T-cell (primary cell): Measurements from ENCODE around the gene BTBD19. TPM values are rescaled to one million over a fixed set of nuclear protein-coding genes. Genes with fewer than 3 reads are reported as not detected.

Source experiments
- ATAC-seq, 4 experiments: fragments of 200-7000 bp in 3 of 4; fragments of 150-1000 bp in 1 of 4; cut with Tn5 transposase; replicated peaks in 1 of 4; 1 replicate in 3 of 4; 2 replicates in 1 of 4; pipeline ENCODE4 v1.10.0; 2021; ENCODE audit warnings: moderate library complexity in 3 of 4, mild to moderate bottlenecking in 2 of 4, moderate number of reproducible peaks in 1 of 4
- CTCF ChIA-PET, 2 donors: fragments of 300-600 bp; sonication (Branson Sonifier 250); formaldehyde crosslinking; loops; one replicate each; lab custom pipeline; 2022; ENCODE audit warnings: antibody characterized with exemption in 2 of 2; lab: Charles Lee
- POLR2A ChIA-PET, 2 donors: fragments of 300-600 bp; sonication (Branson Sonifier 250); formaldehyde crosslinking; loops; one replicate each; lab custom pipeline; 2022; ENCODE audit warnings: antibody characterized with exemption in 2 of 2; lab: Charles Lee
- DNase-seq, 35 experiments: peaks; one replicate each; pipeline versions ENCODE4 v3.0.0 to v3.0.0-alpha.2; 2013 to 2023
- H3K27ac ChIP-seq: one replicate; pipeline ENCODE4 v1.5.1; 2013; ENCODE audit warnings: low read length
- H3K27me3 ChIP-seq, 2 experiments: replicated peaks in 1 of 2; 1 replicate in 1 of 2; 2 replicates in 1 of 2; pipeline versions ENCODE4 v1.6.1 to v1.7.0; 2013; ENCODE audit warnings: low read length in 1 of 2, mixed read lengths in 1 of 2; ENCODE audit not compliant: control insufficient read depth in 2 of 2, insufficient read depth in 2 of 2; ENCODE audit errors: extremely low read depth in 1 of 2
- H3K36me3 ChIP-seq, 2 donors: 1 replicate in 1 of 2; 2 replicates in 1 of 2; pipeline versions ENCODE4 v1.6.1 to v1.7.0; 2013; ENCODE audit warnings: low read length in 1 of 2; ENCODE audit not compliant: control insufficient read depth in 2 of 2, insufficient read depth in 1 of 2; ENCODE audit errors: extremely low read depth in 1 of 2
- H3K4me1 ChIP-seq, 2 experiments: 1 replicate in 1 of 2; 2 replicates in 1 of 2; pipeline versions ENCODE4 v1.6.1 to v1.7.0; 2013; ENCODE audit warnings: low read length in 2 of 2, mixed read lengths in 1 of 2; ENCODE audit not compliant: insufficient read depth in 2 of 2, control insufficient read depth in 1 of 2; ENCODE audit errors: extremely low read depth in 1 of 2
- H3K4me3 ChIP-seq, 2 donors: 1 replicate in 1 of 2; 2 replicates in 1 of 2; pipeline versions ENCODE4 v1.5.1 to v1.7.0; 2013; ENCODE audit warnings: mild to moderate bottlenecking in 2 of 2, low read length in 1 of 2, moderate library complexity in 1 of 2; ENCODE audit not compliant: control insufficient read depth in 1 of 2; ENCODE audit errors: extremely low read depth in 1 of 2
- H3K9me3 ChIP-seq: 2 replicates; pipeline ENCODE4 v1.7.0; 2013
- H3K27ac Mint-ChIP-seq, 2 donors: one replicate each; pipeline ENCODE4 v1.8.0; 2020 to 2021; ENCODE audit warnings: mild to moderate bottlenecking in 2 of 2, mixed read lengths in 2 of 2
- H3K27me3 Mint-ChIP-seq, 2 donors: one replicate each; pipeline ENCODE4 v1.8.0; 2021 to 2022; ENCODE audit warnings: mixed read lengths in 2 of 2
- H3K36me3 Mint-ChIP-seq: one replicate; pipeline ENCODE4 v1.8.0; 2021; ENCODE audit warnings: mixed read lengths
- H3K4me1 Mint-ChIP-seq, 3 donors: one replicate each; pipeline ENCODE4 v1.8.0; 2020 to 2022; ENCODE audit warnings: mixed read lengths in 3 of 3, mild to moderate bottlenecking in 1 of 3
- H3K4me3 Mint-ChIP-seq, 3 donors: one replicate each; pipeline ENCODE4 v1.8.0; 2020 to 2022; ENCODE audit warnings: mild to moderate bottlenecking in 3 of 3, mixed read lengths in 3 of 3, moderate library complexity in 3 of 3
- H3K9me3 Mint-ChIP-seq, 3 donors: one replicate each; pipeline ENCODE4 v1.8.0; 2020 to 2022; ENCODE audit warnings: mixed read lengths in 3 of 3
- WGBS: methylation state at CpG from one replicate; pipeline ENCODE4 v1.1.5; 2013; ENCODE audit warnings: missing lambda C conversion rate; ENCODE audit not compliant: insufficient coverage; 5-methylcytosine and 5-hydroxymethylcytosine counted together
- total RNA-seq, 35 experiments: library from RNA in 6 of 35; stranded (reverse) in 6 of 35; fragments of 120-200 nt in 1 of 35; gene quantifications; one replicate each; pipeline versions ENCODE4 v1.2.1 to v1.2.4 and lab custom pipeline; 2013 to 2026

BTBD19 gene
- total RNA-seq, 5 donors from 2014 or later (not counting 1 experiment from before 2014, with no cell fraction given): 10.1 to 56.7 (median 11.5) TPM

DNA sequence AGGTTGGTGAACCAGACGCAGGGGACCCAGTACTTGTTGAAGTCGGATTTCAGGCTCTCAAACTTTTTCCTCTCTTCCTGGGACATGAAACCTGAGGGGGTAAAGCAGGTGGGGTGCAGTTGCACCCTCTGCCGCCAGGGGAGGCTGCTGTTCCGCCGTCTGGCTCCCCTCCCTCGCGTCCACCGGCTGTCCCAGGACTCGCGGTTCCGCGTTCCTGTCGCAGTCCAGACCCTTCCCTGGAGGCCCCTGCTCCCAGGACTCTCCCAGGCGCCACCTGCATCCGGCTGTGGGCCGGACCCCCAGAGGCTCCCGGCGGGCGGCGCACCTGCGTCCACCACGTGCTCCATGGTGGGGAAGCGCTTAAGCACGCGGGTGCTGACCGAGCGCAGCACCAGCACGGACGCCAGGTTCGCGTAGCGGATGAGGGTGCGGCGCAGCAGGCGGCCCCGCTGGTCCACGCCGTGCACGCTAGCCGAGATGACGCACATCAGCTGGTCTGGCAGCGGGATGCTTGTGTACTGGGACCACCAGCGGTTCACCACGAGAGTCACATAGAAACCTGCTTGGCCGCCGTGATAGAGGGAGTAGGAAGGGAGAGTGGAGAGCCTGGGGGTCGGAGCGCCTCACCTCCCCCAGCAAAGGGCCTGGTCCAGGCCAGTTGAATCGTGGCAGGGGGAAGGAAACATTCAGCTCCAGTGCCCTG, 22.0 kb upstream of the BTBD19 start:
- H3K9me3 Mint-ChIP-seq: no peaks in the 10 kb centered on the region
- DNase-seq (peak in 34 of 35 experiments; percentile 48 to 90 (median 70)), ATAC-seq (peak; percentile 71 to 78 (median 74))
- peak overlapping the region; percentile 60 for H3K27ac ChIP-seq
- CTCF ChIA-PET: interaction anchor here in 1 of 2 donors (0.7 to 2.3 kb wide), 4 partner anchors 10 to 517 kb away, joined by 3 to 7 read pairs (median 4); partner anchors contain the start of gene RPS8
- WGBS: 6% methylated on average over 47 of the region's 49 CpGs
- H3K36me3 Mint-ChIP-seq: peaks cover 4% of the 10 kb centered on the region
- H3K4me1 ChIP-seq: peaks cover 15 to 37% of the 10 kb centered on the region in 2 experiments
- H3K27ac Mint-ChIP-seq: peak overlapping the region; percentile 78 to 85
- POLR2A ChIA-PET: no interaction called here
- peak overlapping the region; percentile 64 to 66 for H3K4me3 ChIP-seq
- peaks cover 28% of the 10 kb centered on the region in 3 donors for H3K4me1 Mint-ChIP-seq
- H3K27me3 Mint-ChIP-seq: no peaks in the 10 kb centered on the region
- H3K36me3 ChIP-seq: peaks cover 0 to 4% of the 10 kb centered on the region in 2 donors
- H3K27me3 ChIP-seq: no peaks in the 10 kb centered on the region
- H3K4me3 Mint-ChIP-seq: peak overlapping the region; percentile 64 to 74 (median 69)
- no peaks in the 10 kb centered on the region for H3K9me3 ChIP-seq

GRCh38 chr1:44786841-44787426, 21.4 kb upstream of the BTBD19 start:
- no peak for ATAC-seq
- Mint-ChIP-seq H3K27me3 (no peaks in the 10 kb centered on the region), H3K27ac (peak overlapping the region; percentile 78 to 85), H3K36me3 (no peaks in the 10 kb centered on the region), H3K4me3 (peak overlapping the region; percentile 64 to 74 (median 69)), H3K4me1 (peaks cover 28% of the 10 kb centered on the region in 3 donors), H3K9me3 (no peaks in the 10 kb centered on the region)
- ChIA-PET CTCF (interaction anchor here (0.6 to 3.8 kb wide), 4 partner anchors 9 to 707 kb away, joined by 3 to 12 read pairs (median 6); partner anchors contain the start of gene PLK3 (in 1 of the 2)), POLR2A (no interaction called here)
- Histone ChIP-seq H3K9me3 (no peaks in the 10 kb centered on the region), H3K27ac (peak overlapping the region; percentile 60), H3K27me3 (no peaks in the 10 kb centered on the region), H3K4me1 (peaks cover 15 to 37% of the 10 kb centered on the region in 2 experiments), H3K36me3 (no peaks in the 10 kb centered on the region), H3K4me3 (peak overlapping the region in 1 of 2 donors; percentile 64)
- WGBS: 91% methylated on average over 4 of the region's 9 CpGs
- DNase-seq: no peak

- Histone ChIP-seq H3K27ac (no peak overlapping the region), H3K36me3 (no peaks in the 10 kb centered on the region), H3K4me1 (peaks cover 15 to 37% of the 10 kb centered on the region in 2 experiments), H3K27me3 (no peaks in the 10 kb centered on the region), H3K4me3 (no peak overlapping the region), H3K9me3 (no peaks in the 10 kb centered on the region)
- Mint-ChIP-seq H3K4me3 (no peak overlapping the region), H3K36me3 (no peaks in the 10 kb centered on the region), H3K4me1 (peaks cover 27 to 28% (median 28%) of the 10 kb centered on the region in 3 donors), H3K27ac (no peak overlapping the region), H3K9me3 (no peaks in the 10 kb centered on the region), H3K27me3 (no peaks in the 10 kb centered on the region)
- ATAC-seq (no peak), DNase-seq (no peak)
- WGBS: 100% methylated on average over 4 of the region's 10 CpGs
- ChIA-PET POLR2A (interaction anchor here in 1 of 2 donors (0.5 kb wide), 1 partner anchor 13 kb away, joined by 8 read pairs; no protein-coding TSS in a partner anchor), CTCF (interaction anchor here (0.6 to 3.8 kb wide), 4 partner anchors 10 to 706 kb away, joined by 3 to 12 read pairs (median 6); partner anchors contain the start of gene PLK3 (in 1 of the 2))
Observed at GRCh38 chr1:44787506-44787905, 20.8 kb upstream of the BTBD19 start.

DNA sequence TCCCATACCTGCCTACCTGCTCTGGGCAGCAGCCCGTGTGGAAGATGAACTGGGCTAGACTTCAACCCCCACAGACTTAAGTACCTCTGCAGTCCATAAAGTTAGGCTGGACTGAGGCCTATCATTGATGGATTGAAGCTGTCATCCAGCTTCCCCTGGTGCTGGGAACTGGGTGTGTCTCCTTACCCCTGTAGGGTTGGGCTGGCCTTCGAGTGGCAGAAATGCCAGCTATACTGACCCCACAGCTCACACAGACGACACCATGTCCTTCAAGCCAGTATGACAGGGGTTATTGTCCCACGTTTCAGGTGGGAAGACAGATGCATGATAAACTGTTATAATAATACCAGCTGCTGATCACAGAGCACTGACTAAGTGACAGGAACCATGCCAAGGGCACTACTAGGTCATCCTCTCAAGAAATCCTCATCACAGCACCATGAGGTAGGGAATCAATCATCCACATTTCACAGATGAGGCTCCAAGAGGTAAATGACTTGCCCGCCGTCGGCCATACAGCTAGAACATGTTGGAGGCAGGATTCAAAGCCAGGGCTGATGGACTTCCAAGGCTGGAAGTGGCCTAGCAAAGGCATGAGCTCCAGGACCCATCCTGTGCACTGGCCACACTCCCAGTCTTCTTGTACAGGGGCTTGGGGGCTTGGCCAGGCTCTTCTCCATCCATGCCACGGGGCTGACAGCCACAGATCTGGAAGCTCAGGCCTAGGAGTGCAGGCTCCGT, 20.0 kb upstream of the BTBD19 start, which contains the start of gene BEST4:
BEST4 (minus strand) TSS at position 51 of the 741 bp plus-strand sequence. CDS start 465 bp downstream, outside the sequence.
- no peak within 1 kb of the TSS for H3K4me3 ChIP-seq
- ChIA-PET POLR2A (interaction anchor here in 1 of 2 donors (0.6 kb wide), 1 partner anchor 14 kb away, joined by 4 read pairs; no protein-coding TSS in a partner anchor), CTCF (interaction anchor here (0.6 to 3.8 kb wide), 4 partner anchors 12 to 1812 kb away, joined by 3 to 12 read pairs (median 4); partner anchors contain the start of gene PLK3 (in 1 of the 2))
- H3K27ac ChIP-seq: no peak within 1 kb of the TSS
- Mint-ChIP-seq H3K27ac (peak within 1 kb of the TSS; percentile 22 to 61), H3K4me1 (peaks cover 25 to 27% (median 26%) of the 10 kb centered on the region in 3 donors), H3K36me3 (no peaks in the 10 kb centered on the region), H3K4me3 (no peak within 1 kb of the TSS), H3K9me3 (no peaks in the 10 kb centered on the region), H3K27me3 (no peaks in the 10 kb centered on the region)
- DNase-seq: no peak
- whole genome bisulfite sequencing: 97% methylated on average over 6 of the region's 9 CpGs
- no peaks in the 10 kb centered on the region for H3K27me3 ChIP-seq
- no peaks in the 10 kb centered on the region for H3K36me3 ChIP-seq
- H3K4me1 ChIP-seq: peaks cover 15 to 34% of the 10 kb centered on the region in 2 experiments
- no peak for ATAC-seq
- no peaks in the 10 kb centered on the region for H3K9me3 ChIP-seq

GRCh38 chr1:44790968-44791801, 17.1 kb upstream of the BTBD19 start:
- Mint-ChIP-seq H3K27me3 (no peaks in the 10 kb centered on the region), H3K36me3 (no peaks in the 10 kb centered on the region), H3K4me3 (no peak overlapping the region), H3K27ac (peak overlapping the region in 1 of 2 donors; percentile 55), H3K4me1 (peaks cover 4 to 6% (median 4%) of the 10 kb centered on the region in 3 donors), H3K9me3 (no peaks in the 10 kb centered on the region)
- Histone ChIP-seq H3K4me1 (peaks cover 0 to 7% of the 10 kb centered on the region in 2 experiments), H3K36me3 (no peaks in the 10 kb centered on the region), H3K27ac (no peak overlapping the region), H3K9me3 (no peaks in the 10 kb centered on the region), H3K27me3 (no peaks in the 10 kb centered on the region), H3K4me3 (no peak overlapping the region)
- POLR2A ChIA-PET: interaction anchor here (0.6 to 0.7 kb wide), 2 partner anchors 28 to 73 kb away, joined by 3 read pairs; no protein-coding TSS in a partner anchor
- WGBS: 77% methylated on average over 6 of the region's 7 CpGs
- no peak for ATAC-seq
- CTCF ChIA-PET: interaction anchor here in 1 of 2 donors (1.0 to 3.8 kb wide), 4 partner anchors 9 to 512 kb away, joined by 3 to 12 read pairs (median 6); partner anchors contain the start of gene PLK3
- DNase-seq: no peak
